ENCODE results near the gene TRERF1.

DNA sequence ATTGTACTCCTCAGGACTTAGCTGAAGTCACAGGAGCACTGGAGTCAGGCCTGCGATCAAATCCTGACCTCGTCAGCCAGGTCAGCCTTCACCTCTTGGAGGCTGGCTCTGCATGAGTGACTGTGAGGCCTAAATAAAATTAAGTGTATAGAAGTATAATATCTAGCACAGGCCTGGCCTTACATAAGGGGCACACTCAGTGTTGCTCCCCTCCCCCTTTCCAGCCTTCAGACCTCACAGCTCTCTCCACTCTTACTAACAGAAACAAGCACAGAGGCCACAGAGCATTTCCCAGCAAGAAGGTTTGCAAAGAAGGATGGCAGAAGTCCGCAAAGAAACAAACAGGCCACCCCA, 84.8 kb downstream of the TRERF1 start:
- no peak for TF ChIP-seq CTCF (IDR thresholded peaks at IDR 0.05; ENCODE audit: insufficient read depth, low read length, poor library complexity, severe bottlenecking)
- TF ChIP-seq EZH2phosphoT487 (conservative IDR thresholded peaks at IDR 0.05; ENCODE audit: low read length): no peak
